IMR-90 (cell line): Measurements from ENCODE around the gene SLC16A8. TPM values are rescaled to one million over a fixed set of nuclear protein-coding genes. Genes with fewer than 3 reads are reported as not detected.
A peak's percentile ranks its signal among the peaks of the same experiment; 100 is the strongest.

Source experiments
- ATAC-seq: fragments of 200-7000 bp; cut with Tn5 transposase; 2 replicates; pipeline ENCODE4 v1.9.1; 2020; ENCODE audit warnings: low read depth, mild to moderate bottlenecking, moderate library complexity
- BruUV-seq: library from RNA; stranded (reverse); fragments of 400-500 nt; replicated peaks from 2 replicates; lab custom pipeline; 2021; lab: Mats Ljungman, UMichigan
- CTCF ChIA-PET: fragments of 300-600 bp; formaldehyde crosslinking; extraction: SDS; loops from one replicate; lab custom pipeline; 2021; ENCODE audit warnings: antibody characterized with exemption; lab: Yijun Ruan, JAX
- POLR2A ChIA-PET: fragments of 300-600 bp; sonication (Branson Sonifier 250); formaldehyde crosslinking; loops from one replicate; lab custom pipeline; 2022; ENCODE audit warnings: antibody characterized with exemption; ENCODE audit not compliant: unreplicated experiment; lab: Charles Lee
- DNase-seq: peaks from one replicate; pipeline ENCODE4 v3.0.0; 2013
- H2AFZ ChIP-seq: replicated peaks from 2 replicates; pipeline ENCODE3; 2013; ENCODE audit warnings: low read length, mild to moderate bottlenecking; ENCODE audit not compliant: poor library complexity
- H2AK5ac ChIP-seq: 2 replicates; pipeline ENCODE4 v1.6.1; 2013; ENCODE audit warnings: low read depth, low read length, inconsistent platforms
- H2AK9ac ChIP-seq: replicated peaks from 2 replicates; pipeline ENCODE3; 2013; ENCODE audit warnings: mild to moderate bottlenecking, low read depth, low read length, moderate library complexity; ENCODE audit not compliant: poor library complexity
- H2BK120ac ChIP-seq: 2 replicates; pipeline ENCODE4 v1.6.1; 2013; ENCODE audit warnings: low read depth, low read length, inconsistent platforms
- H2BK15ac ChIP-seq: 3 replicates; pipeline ENCODE4 v1.6.1; 2013; ENCODE audit warnings: low read depth, low read length, inconsistent platforms
- H2BK20ac ChIP-seq: 2 replicates; pipeline ENCODE4 v1.6.1; 2013; ENCODE audit warnings: low read depth, mild to moderate bottlenecking, inconsistent platforms, low read length, moderate library complexity
- H2BK5ac ChIP-seq: 2 replicates; pipeline ENCODE4 v1.6.1; 2013; ENCODE audit warnings: mild to moderate bottlenecking, low read depth, low read length, inconsistent platforms; ENCODE audit not compliant: poor library complexity, severe bottlenecking
- H3K14ac ChIP-seq: replicated peaks from 2 replicates; pipeline ENCODE4 v1.6.1; 2013; ENCODE audit warnings: low read depth, low read length, inconsistent platforms
- H3K18ac ChIP-seq: 2 replicates; pipeline ENCODE4 v1.6.1; 2013; ENCODE audit warnings: low read depth, low read length, control low read depth
- H3K23ac ChIP-seq: 2 replicates; pipeline ENCODE4 v1.6.1; 2013; ENCODE audit warnings: low read depth, low read length, inconsistent platforms
- H3K27ac ChIP-seq: 2 replicates; pipeline ENCODE4 v1.5.1; 2013; ENCODE audit warnings: mild to moderate bottlenecking, control low read depth, low read length; ENCODE audit not compliant: insufficient read depth
- H3K27me3 ChIP-seq: 2 replicates; pipeline ENCODE4 v1.6.1; 2013; ENCODE audit warnings: low read length; ENCODE audit not compliant: control insufficient read depth, insufficient read depth
- H3K36me3 ChIP-seq: 2 replicates; pipeline ENCODE4 v1.6.1; 2013; ENCODE audit warnings: low read length, mixed read lengths; ENCODE audit not compliant: control insufficient read depth, insufficient read depth
- H3K4ac ChIP-seq: 2 replicates; pipeline ENCODE4 v1.6.1; 2013; ENCODE audit warnings: low read depth, low read length, inconsistent platforms
- H3K4me1 ChIP-seq: 2 replicates; pipeline ENCODE4 v1.6.1; 2013; ENCODE audit warnings: low read length, mixed read lengths; ENCODE audit not compliant: control insufficient read depth, insufficient read depth
- H3K4me2 ChIP-seq: 2 replicates; pipeline ENCODE4 v1.6.1; 2013; ENCODE audit warnings: low read depth, mild to moderate bottlenecking, control low read depth, low read length, moderate library complexity
- H3K4me3 ChIP-seq: 2 replicates; pipeline ENCODE4 v1.5.1; 2013; ENCODE audit warnings: low read depth, mild to moderate bottlenecking, control low read depth, low read length, moderate library complexity; ENCODE audit not compliant: insufficient read depth
- H3K56ac ChIP-seq: 2 replicates; pipeline ENCODE4 v1.6.1; 2013; ENCODE audit warnings: low read length, inconsistent platforms; ENCODE audit not compliant: insufficient read depth; ENCODE audit errors: extremely low read depth
- H3K79me1 ChIP-seq, 2 experiments: 2 replicates each; pipeline ENCODE4 v1.6.1; 2013; ENCODE audit warnings: low read length in 2 of 2, inconsistent platforms in 1 of 2, low read depth in 1 of 2
- H3K9ac ChIP-seq: 2 replicates; pipeline ENCODE4 v1.6.1; 2013; ENCODE audit warnings: low read depth, low read length, control low read depth
- H3K9me1 ChIP-seq: 2 replicates; pipeline ENCODE4 v1.6.1; 2013; ENCODE audit warnings: low read length, inconsistent platforms; ENCODE audit not compliant: insufficient read depth
- H3K9me3 ChIP-seq: 2 replicates; pipeline ENCODE4 v1.6.1; 2013; ENCODE audit warnings: low read length; ENCODE audit not compliant: control insufficient read depth, insufficient read depth
- H4K20me1 ChIP-seq: 2 replicates; pipeline ENCODE4 v1.6.1; 2013; ENCODE audit warnings: low read length, inconsistent platforms; ENCODE audit not compliant: insufficient read depth
- H4K5ac ChIP-seq: 2 replicates; pipeline ENCODE4 v1.6.1; 2013; ENCODE audit warnings: mild to moderate bottlenecking, low read depth, low read length, control low read depth
- H4K8ac ChIP-seq, 2 experiments: 2 replicates each; pipeline ENCODE4 v1.6.1; 2013; ENCODE audit warnings: low read depth in 2 of 2, low read length in 2 of 2, control low read depth in 1 of 2, inconsistent platforms in 1 of 2
- H4K91ac ChIP-seq: 2 replicates; pipeline ENCODE4 v1.6.1; 2013; ENCODE audit warnings: low read depth, low read length, inconsistent platforms; ENCODE audit not compliant: insufficient read depth
- CHD1 ChIP-seq: IDR thresholded peaks from 2 replicates; pipeline ENCODE4 v1.6.1; 2012; ENCODE audit warnings: low read depth, low read length, improper control_type of control experiment
- CTCF ChIP-seq: conservative IDR thresholded peaks from 2 replicates; pipeline ENCODE4 v1.5.1; 2012; ENCODE audit warnings: mild to moderate bottlenecking, low read depth, low read length, improper control_type of control experiment
- MXI1 ChIP-seq: IDR thresholded peaks from 2 replicates; pipeline ENCODE4 v1.6.1; 2012; ENCODE audit warnings: low read depth, mild to moderate bottlenecking, low read length, moderate library complexity, borderline replicate concordance
- RCOR1 ChIP-seq: IDR thresholded peaks from 2 replicates; pipeline ENCODE4 v1.6.1; 2012; ENCODE audit warnings: mild to moderate bottlenecking, low read length, improper control_type of control experiment; ENCODE audit not compliant: insufficient replicate concordance
- WGBS, 2 experiments: methylation state at CpG; one replicate each; pipeline versions ENCODE4 v1.1.5 to v1.1.7; 2013; ENCODE audit warnings: missing lambda C conversion rate in 2 of 2; ENCODE audit not compliant: insufficient read length in 1 of 2; ENCODE audit errors: extremely low coverage in 2 of 2; 5-methylcytosine and 5-hydroxymethylcytosine counted together
- dilution Hi-C: fragments of 300-500 bp; cut with HindIII; formaldehyde crosslinking; loops from one replicate; pipeline ENCODE4 v1.14.3; 2018; ENCODE audit warnings: low sequenced_read_pairs; ENCODE audit not compliant: unreplicated experiment
- in situ Hi-C: fragments of 300-500 bp; cut with MboI; formaldehyde crosslinking; loops from 3 replicates; pipeline ENCODE4 v1.14.3; 2019; ENCODE audit warnings: low sequenced_read_pairs, inconsistent platforms, mixed read lengths
- intact Hi-C: fragments of 100-400 bp; cut with micrococcal nuclease; formaldehyde crosslinking; loops from 2 replicates; pipeline ENCODE4 v1.10.0; 2022
- polyA plus RNA-seq, 3 experiments: library from polyadenylated mRNA; depleted of rRNA; stranded (reverse); fragments of >200 nt; gene quantifications; 2 replicates each; pipeline ENCODE4 v1.2.3, GENCODE V29; 2012; ENCODE audit warnings: low replicate concordance in 1 of 3
- total RNA-seq: library from RNA; depleted of rRNA; stranded (reverse); fragments of >200 nt; gene quantifications from 2 replicates; pipeline ENCODE4 v1.2.3, GENCODE V29; 2012

The SLC16A8 gene
- total and polyA plus RNA-seq, 2 of the 4 experiments (the other 2 are of a cell fraction): not detected

- BruUV-seq: no TSS peak
- TF ChIP-seq CHD1 (no peak), RCOR1 (no peak), CTCF (no peak), MXI1 (no peak)
- Histone ChIP-seq H3K23ac (no peak overlapping the region), H3K4me1 (peaks cover 23% of the 10 kb centered on the region), H3K14ac (no peak overlapping the region), H4K5ac (no peak overlapping the region; the same call in 1 of the 2 replicates), H3K27ac (no peak overlapping the region), H4K91ac (peak overlapping the region; percentile 99; the same call in 1 of the 2 replicates), H3K4ac (peak overlapping the region; percentile 100; the same call in 1 of the 2 replicates), H4K20me1 (no peaks in the 10 kb centered on the region), H3K36me3 (no peaks in the 10 kb centered on the region), H2BK5ac (no peak overlapping the region), H3K56ac (no peak overlapping the region), H2BK20ac (peak overlapping the region; percentile 92; the same call in 1 of the 2 replicates), H2AK9ac (no peak overlapping the region), H3K9ac (no peak overlapping the region), H2AK5ac (peak overlapping the region; percentile 97), H3K9me1 (peaks cover 8% of the 10 kb centered on the region), H3K18ac (no peak overlapping the region), H2BK15ac (peak overlapping the region; percentile 98; the same call in 1 of the 3 replicates), H3K27me3 (0 out of 2 replicates have a peak, but pooled peaks cover under 1% of the 10 kb centered on the region), H3K4me2 (no peak overlapping the region), H4K8ac (no peak overlapping the region; a peak in 1 of 4 replicates), H2AFZ (no peak overlapping the region), H3K4me3 (no peak overlapping the region), H3K79me1 (no peaks in the 10 kb centered on the region; a peak in 1 of 4 replicates), H3K9me3 (no peaks in the 10 kb centered on the region), H2BK120ac (no peak overlapping the region)
- dilution Hi-C loops: no loop called here
- ChIA-PET CTCF (no interaction called here), POLR2A (no interaction called here)
- WGBS, 2 experiments: 74% methylated on average over 3 of the region's 9 CpGs; no CpG with 5 or more reads in 1 of the 2 experiments
- ATAC-seq (no peak), DNase-seq (no peak)
- in situ Hi-C loops: no loop called here
- intact Hi-C loops: no loop called here
Observed at GRCh38 chr22:38035530-38035885, 48.5 kb downstream of the SLC16A8 start.
